H1 (cell line): ENCODE results near the gene NDUFAF3. TPM values are rescaled to one million over a fixed set of nuclear protein-coding genes. Genes with fewer than 3 reads are reported as not detected.

ENCODE experiments used
- CTCF ChIA-PET: fragments of 300-600 bp; sonication (Branson Sonifier 250); formaldehyde crosslinking; loops from one replicate; lab custom pipeline; 2021; ENCODE audit not compliant: partially characterized antibody; lab: Charles Lee
- POLR2A ChIA-PET: fragments of 300-600 bp; sonication (Branson Sonifier 250); formaldehyde crosslinking; loops from one replicate; lab custom pipeline; 2021; ENCODE audit warnings: inconsistent platforms; ENCODE audit not compliant: partially characterized antibody; lab: Charles Lee
- DNase-seq, 2 experiments: peaks; one replicate each; pipeline versions ENCODE4 v3.0.0 to v3.0.0-alpha.2; 2010 to 2022; ENCODE audit warnings: low spot score in 2 of 2, low read depth in 1 of 2, mixed read lengths in 1 of 2
- FAIRE-seq: peaks from 2 replicates; lab custom pipeline; 2011; peaks lifted over from hg19 to GRCh38; lab: Jason Lieb, UNC
- H2AFZ ChIP-seq: 2 replicates; pipeline ENCODE4 v1.8.1; 2012; ENCODE audit warnings: low read length, inconsistent platforms
- H2AK5ac ChIP-seq: 2 replicates; pipeline ENCODE4 v1.6.1; 2013; ENCODE audit warnings: low read depth, low read length
- H2BK120ac ChIP-seq: replicated peaks from 2 replicates; pipeline ENCODE3; 2013; ENCODE audit warnings: low read depth, low read length, inconsistent platforms
- H2BK12ac ChIP-seq: 2 replicates; pipeline ENCODE4 v1.6.1; 2013; ENCODE audit warnings: low read depth, low read length
- H2BK15ac ChIP-seq: 2 replicates; pipeline ENCODE4 v1.6.1; 2013; ENCODE audit warnings: low read length
- H2BK20ac ChIP-seq: 2 replicates; pipeline ENCODE4 v1.6.1; 2013; ENCODE audit warnings: low read length
- H2BK5ac ChIP-seq: 2 replicates; pipeline ENCODE4 v1.6.1; 2013; ENCODE audit warnings: low read depth, low read length
- H3K14ac ChIP-seq: 2 replicates; pipeline ENCODE4 v1.6.1; 2013; ENCODE audit warnings: inconsistent platforms; ENCODE audit not compliant: insufficient read length
- H3K18ac ChIP-seq: 2 replicates; pipeline ENCODE4 v1.6.1; 2013; ENCODE audit warnings: low read length; ENCODE audit errors: extremely low read depth
- H3K23ac ChIP-seq: 2 replicates; pipeline ENCODE4 v1.6.1; 2013; ENCODE audit warnings: inconsistent platforms; ENCODE audit not compliant: insufficient read length
- H3K23me2 ChIP-seq: 2 replicates; pipeline ENCODE4 v1.6.1; 2013; ENCODE audit warnings: low read depth, low read length
- H3K27ac ChIP-seq: 2 replicates; pipeline ENCODE4 v1.6.1; 2011; ENCODE audit warnings: low read depth, low read length, inconsistent platforms
- H3K27me3 ChIP-seq, 4 experiments: replicated peaks in 1 of 4; 1 replicate in 1 of 4; 2 replicates in 3 of 4; pipeline versions ENCODE4 v1.6.1 to v1.8.1; 2011 to 2013; ENCODE audit warnings: low read length in 3 of 4, mild to moderate bottlenecking in 3 of 4, inconsistent platforms in 2 of 4, mixed read lengths in 2 of 4, moderate library complexity in 1 of 4; ENCODE audit not compliant: control insufficient read depth in 3 of 4, insufficient read depth in 3 of 4; ENCODE audit errors: extremely low read depth in 1 of 4
- H3K36me3 ChIP-seq, 4 experiments: 2 replicates each; pipeline versions ENCODE4 v1.6.1 to v1.8.1; 2011 to 2013; ENCODE audit warnings: mild to moderate bottlenecking in 4 of 4, low read length in 3 of 4, moderate library complexity in 2 of 4, control low read depth in 1 of 4, inconsistent platforms in 1 of 4; ENCODE audit not compliant: insufficient read depth in 4 of 4, control insufficient read depth in 2 of 4
- H3K4ac ChIP-seq: replicated peaks from 2 replicates; pipeline ENCODE3; 2013; ENCODE audit warnings: low read length, low read depth, mixed read lengths, inconsistent platforms; ENCODE audit not compliant: insufficient read length
- H3K4me1 ChIP-seq, 4 experiments: replicated peaks in 1 of 4; 1 replicate in 1 of 4; 2 replicates in 3 of 4; pipeline versions ENCODE4 v1.6.1 to v1.8.1; 2011 to 2013; ENCODE audit warnings: low read length in 3 of 4, inconsistent platforms in 2 of 4, mixed read lengths in 1 of 4; ENCODE audit not compliant: insufficient read depth in 4 of 4, control insufficient read depth in 3 of 4
- H3K4me2 ChIP-seq, 2 experiments: 2 replicates each; pipeline versions ENCODE4 v1.6.1 to v1.8.1; 2011 to 2013; ENCODE audit warnings: low read depth in 2 of 2, low read length in 2 of 2, control low read depth in 1 of 2, inconsistent platforms in 1 of 2, mild to moderate bottlenecking in 1 of 2; ENCODE audit not compliant: insufficient read depth in 1 of 2
- H3K4me3 ChIP-seq, 4 experiments: fragments of 200-600, 300-600 bp in 1 of 4; sonication (generic), shearing (Covaris generic), sonication (Bioruptor Twin) in 1 of 4; 2 replicates each; pipeline versions ENCODE4 v1.5.1 to v1.8.1; 2011 to 2016; ENCODE audit warnings: low read length in 4 of 4, low read depth in 3 of 4, control low read depth in 2 of 4, inconsistent platforms in 2 of 4, mild to moderate bottlenecking in 2 of 4, mixed read lengths in 1 of 4, moderate library complexity in 1 of 4; ENCODE audit not compliant: insufficient read depth in 2 of 4; ENCODE audit errors: extremely low read depth in 1 of 4
- H3K56ac ChIP-seq: replicated peaks from 2 replicates; pipeline ENCODE3; 2013; ENCODE audit warnings: low read depth, mild to moderate bottlenecking, mixed read lengths, low read length, inconsistent platforms; ENCODE audit not compliant: insufficient read length
- H3K79me1 ChIP-seq: 2 replicates; pipeline ENCODE4 v1.6.1; 2013; ENCODE audit warnings: low read depth, low read length, control low read depth
- H3K79me2 ChIP-seq, 2 experiments: 2 replicates each; pipeline versions ENCODE4 v1.6.1 to v1.8.1; 2012 to 2013; ENCODE audit warnings: low read length in 2 of 2, mild to moderate bottlenecking in 2 of 2, inconsistent platforms in 1 of 2; ENCODE audit not compliant: insufficient read depth in 2 of 2, control insufficient read depth in 1 of 2
- H3K9ac ChIP-seq, 4 experiments: replicated peaks in 1 of 4; 1 replicate in 1 of 4; 2 replicates in 3 of 4; pipeline versions ENCODE4 v1.6.1 to v1.8.1; 2011 to 2013; ENCODE audit warnings: low read depth in 3 of 4, low read length in 3 of 4, control low read depth in 2 of 4, mild to moderate bottlenecking in 2 of 4, moderate library complexity in 2 of 4, inconsistent platforms in 1 of 4; ENCODE audit errors: extremely low read depth in 1 of 4
- H3K9me3 ChIP-seq, 2 experiments: 2 replicates each; pipeline versions ENCODE4 v1.6.1 to v1.8.1; 2012 to 2013; ENCODE audit warnings: mild to moderate bottlenecking in 2 of 2, moderate library complexity in 2 of 2, control low read depth in 1 of 2, inconsistent platforms in 1 of 2, low read depth in 1 of 2, low read length in 1 of 2, mixed read lengths in 1 of 2; ENCODE audit not compliant: insufficient read depth in 2 of 2
- H4K20me1 ChIP-seq, 2 experiments: replicated peaks in 1 of 2; 2 replicates each; pipeline versions ENCODE3 to v1.8.1; 2011 to 2013; ENCODE audit warnings: inconsistent platforms in 2 of 2, low read length in 2 of 2, mild to moderate bottlenecking in 1 of 2; ENCODE audit not compliant: insufficient read depth in 2 of 2, control insufficient read depth in 1 of 2
- H4K5ac ChIP-seq: 2 replicates; pipeline ENCODE4 v1.6.1; 2013; ENCODE audit warnings: low read length, low read depth, mixed read lengths, inconsistent platforms; ENCODE audit not compliant: insufficient read length
- H4K8ac ChIP-seq: 2 replicates; pipeline ENCODE4 v1.8.0; 2013; ENCODE audit warnings: mild to moderate bottlenecking, moderate library complexity, low read length, inconsistent platforms; ENCODE audit not compliant: insufficient read depth; ENCODE audit errors: extremely low read depth
- H4K91ac ChIP-seq: replicated peaks from 2 replicates; pipeline ENCODE3; 2013; ENCODE audit warnings: low read length, mixed read lengths, inconsistent platforms; ENCODE audit not compliant: insufficient read length
- ASH2L ChIP-seq: fragments of 200-600, 300-600 bp; sonication (generic); IDR thresholded peaks from one replicate; pipeline ENCODE4 v1.7.1; 2017; ENCODE audit warnings: low read length
- ATF3 ChIP-seq: IDR thresholded peaks from 2 replicates; pipeline ENCODE4 v1.6.1; 2011; ENCODE audit warnings: low read depth, mild to moderate bottlenecking, low read length; ENCODE audit not compliant: insufficient read depth
- CHD1 ChIP-seq: IDR thresholded peaks from 2 replicates; pipeline ENCODE4 v1.6.1; 2012; ENCODE audit warnings: low read depth, low read length, improper control_type of control experiment
- CHD2 ChIP-seq: IDR thresholded peaks from 2 replicates; pipeline ENCODE4 v1.6.1; 2012; ENCODE audit warnings: low read length, improper control_type of control experiment
- MAX ChIP-seq: IDR thresholded peaks from 2 replicates; pipeline ENCODE4 v1.6.1; 2012; ENCODE audit warnings: inconsistent platforms
- PHF8 ChIP-seq: fragments of 200-600 bp; sonication (generic); conservative IDR thresholded peaks from 2 replicates; pipeline ENCODE4 v1.7.1; 2012; ENCODE audit warnings: low read depth, mild to moderate bottlenecking, inconsistent platforms, low read length, moderate library complexity
- POU5F1 ChIP-seq: IDR thresholded peaks from 2 replicates; pipeline ENCODE4 v1.6.1; 2011; ENCODE audit warnings: low read depth, mild to moderate bottlenecking, low read length, moderate library complexity
- RBBP5 ChIP-seq: IDR thresholded peaks from 2 replicates; pipeline ENCODE4 v1.7.1; 2012; ENCODE audit warnings: low read depth, mild to moderate bottlenecking, inconsistent platforms, low read length, moderate library complexity, borderline replicate concordance
- RXRA ChIP-seq: IDR thresholded peaks from 2 replicates; pipeline ENCODE4 v1.6.1; 2011; ENCODE audit warnings: low read depth, mild to moderate bottlenecking, low read length, moderate library complexity; ENCODE audit not compliant: insufficient read depth
- SIX5 ChIP-seq: IDR thresholded peaks from 2 replicates; pipeline ENCODE4 v1.6.1; 2011; ENCODE audit warnings: mild to moderate bottlenecking, low read depth, low read length
- SP1 ChIP-seq: IDR thresholded peaks from 2 replicates; pipeline ENCODE4 v1.6.1; 2011; ENCODE audit warnings: low read depth, low read length
- SP4 ChIP-seq: IDR thresholded peaks from 2 replicates; pipeline ENCODE4 v1.6.1; 2012; ENCODE audit warnings: low read length, inconsistent platforms
- TEAD4 ChIP-seq: IDR thresholded peaks from 2 replicates; pipeline ENCODE4 v1.6.1; 2012; ENCODE audit warnings: low read depth, low read length, inconsistent platforms, mixed read lengths
- WGBS, 2 experiments: shearing (Covaris generic) in 1 of 2; methylation state at CpG; one replicate each; pipeline versions ENCODE4 v1.1.6 to v1.1.7; 2013 to 2015; ENCODE audit warnings: low lambda C conversion rate in 2 of 2, mixed read lengths in 2 of 2, inconsistent platforms in 1 of 2, low coverage in 1 of 2, missing lambda C conversion rate in 1 of 2; ENCODE audit not compliant: insufficient replicate concordance in 2 of 2, insufficient coverage in 1 of 2, insufficient read length in 1 of 2; ENCODE audit errors: extremely low coverage in 1 of 2, missing lambda C conversion rate in 1 of 2; 5-methylcytosine and 5-hydroxymethylcytosine counted together
- polyA plus RNA-seq, 7 experiments: library from polyadenylated mRNA; depleted of rRNA in 3 of 7; stranded (reverse) in 5 of 7; unstranded in 2 of 7; fragments of >200 nt in 5 of 7; fragments of 200-250 nt in 2 of 7; gene quantifications; 1 replicate in 5 of 7; 2 replicates in 1 of 7; 4 replicates in 1 of 7; pipeline versions ENCODE4 v1.2.1 to v1.2.3, GENCODE V29; 2011 to 2013; ENCODE audit warnings: missing spikeins in 2 of 7, mixed read lengths in 2 of 7
- total RNA-seq: library from RNA; stranded (reverse); fragmentation: NEBNext Ultra II Directional; extraction: Animal tissue kit (Norgen Biotek cat#: 25700); gene quantifications from 2 replicates; pipeline ENCODE4 v1.2.1, GENCODE V29; 2021
- TF ChIP-seq, protein P1 (sequence below): IDR thresholded peaks from 2 replicates; pipeline ENCODE4 v1.6.1; 2011; ENCODE audit warnings: low read length, improper control_type of control experiment

The NDUFAF3 gene
- total and polyA plus RNA-seq, 2 of the 8 experiments (the other 6 are each of a cell fraction or from before 2014, with no cell fraction given) = 27.8 to 45.5 TPM

GRCh38 chr3:49035281-49035680 lies 13.4 kb downstream of the NDUFAF3 start:
- Histone ChIP-seq H3K23ac (no peak overlapping the region), H3K56ac (no peak overlapping the region), H3K4me1 (no peaks in the 10 kb centered on the region), H4K8ac (no peak overlapping the region), H4K91ac (no peak overlapping the region), H2AK5ac (no peak overlapping the region), H3K27me3 (no peaks in the 10 kb centered on the region), H3K36me3 (peaks cover 20 to 49% (median 36%) of the 10 kb centered on the region in 4 experiments), H2BK15ac (no peak overlapping the region), H3K23me2 (no peaks in the 10 kb centered on the region), H3K4ac (no peak overlapping the region), H2BK5ac (no peak overlapping the region), H3K9ac (no peak overlapping the region), H3K14ac (no peak overlapping the region), H3K27ac (no peak overlapping the region), H3K9me3 (no peaks in the 10 kb centered on the region), H3K4me3 (no peak overlapping the region), H3K18ac (no peak overlapping the region), H2BK20ac (no peak overlapping the region), H3K4me2 (no peak overlapping the region), H4K20me1 (peaks cover 7 to 9% of the 10 kb centered on the region in 2 experiments), H2AFZ (no peak overlapping the region), H3K79me2 (no peaks in the 10 kb centered on the region), H2BK12ac (no peak overlapping the region), H3K79me1 (peaks cover 2% of the 10 kb centered on the region; the same call in 1 of the 2 replicates), H2BK120ac (no peak overlapping the region), H4K5ac (no peak overlapping the region)
- POLR2A ChIA-PET = interaction anchor here (0.6 to 5.5 kb wide), 3 partner anchors 13 to 408 kb away, joined by 3 to 41 read pairs (median 3); partner anchors contain the start of gene NDUFAF3
- no peak for DNase-seq
- no peak for FAIRE-seq
- CTCF ChIA-PET = no interaction called here
- 89% methylated on average over 3 of the region's 3 CpGs; no CpG with 5 or more reads in 1 of the 2 experiments for WGBS, 2 experiments
- TF ChIP-seq, protein P1, sequence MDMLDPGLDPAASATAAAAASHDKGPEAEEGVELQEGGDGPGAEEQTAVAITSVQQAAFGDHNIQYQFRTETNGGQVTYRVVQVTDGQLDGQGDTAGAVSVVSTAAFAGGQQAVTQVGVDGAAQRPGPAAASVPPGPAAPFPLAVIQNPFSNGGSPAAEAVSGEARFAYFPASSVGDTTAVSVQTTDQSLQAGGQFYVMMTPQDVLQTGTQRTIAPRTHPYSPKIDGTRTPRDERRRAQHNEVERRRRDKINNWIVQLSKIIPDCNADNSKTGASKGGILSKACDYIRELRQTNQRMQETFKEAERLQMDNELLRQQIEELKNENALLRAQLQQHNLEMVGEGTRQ = no peak
- TF ChIP-seq ATF3 (no peak), POU5F1 (no peak), SIX5 (no peak), SP4 (no peak), RXRA (no peak), RBBP5 (no peak), CHD2 (no peak), PHF8 (no peak), ASH2L (no peak), MAX (no peak), SP1 (no peak), TEAD4 (no peak), CHD1 (no peak)
